HepG2 (cell line): ENCODE data around the gene HEPACAM. TPM values are rescaled to one million over a fixed set of nuclear protein-coding genes. Genes with fewer than 3 reads are reported as not detected.

Experiments used
- ARID2 ChIP-seq: sonication (generic); formaldehyde crosslinking; IDR thresholded peaks from 2 replicates; pipeline ENCODE4 v1.8.1; 2022; ENCODE audit warnings: mild to moderate bottlenecking, missing genetic modification reagents, borderline replicate concordance
- ETV5 ChIP-seq: IDR thresholded peaks from 2 replicates; pipeline ENCODE4 v1.6.1; 2018; ENCODE audit warnings: missing biosample characterization, missing genetic modification reagents, inconsistent platforms, borderline replicate concordance
- GATAD1 ChIP-seq: IDR thresholded peaks from 2 replicates; pipeline ENCODE4 v1.6.1; 2016; ENCODE audit warnings: missing genetic modification reagents, missing compliant biosample characterization
- HNRNPL ChIP-seq: fragments of 200-400 bp; formaldehyde crosslinking; IDR thresholded peaks from 2 replicates; pipeline ENCODE4 v1.6.1; 2017; ENCODE audit warnings: mild to moderate bottlenecking, low read depth, low read length
- MEF2D ChIP-seq: sonication (generic); formaldehyde crosslinking; IDR thresholded peaks from 2 replicates; pipeline ENCODE4 v1.5.1; 2020; ENCODE audit warnings: mild to moderate bottlenecking, missing genetic modification reagents
- RARA ChIP-seq: IDR thresholded peaks from 2 replicates; pipeline ENCODE4 v1.6.1; 2016; ENCODE audit warnings: missing genetic modification reagents, missing compliant biosample characterization
- RFXAP ChIP-seq: sonication (generic); formaldehyde crosslinking; IDR thresholded peaks from 2 replicates; pipeline ENCODE4 v1.4.0; 2020; ENCODE audit warnings: missing genetic modification reagents, borderline replicate concordance
- SAP130 ChIP-seq: IDR thresholded peaks from 2 replicates; pipeline ENCODE4 v1.6.1; 2016; ENCODE audit warnings: low read depth
- SATB2 ChIP-seq: sonication (generic); formaldehyde crosslinking; IDR thresholded peaks from 2 replicates; pipeline ENCODE4 v1.5.0; 2020; ENCODE audit warnings: missing genetic modification reagents
- SMC3 ChIP-seq: IDR thresholded peaks from 2 replicates; pipeline ENCODE4 v1.6.1; 2011; ENCODE audit warnings: low read length, improper control_type of control experiment
- SOX13 ChIP-seq, 3 experiments: fragments of 450-650 bp in 1 of 3; sonication (generic) in 1 of 3; formaldehyde crosslinking in 1 of 3; IDR thresholded peaks in 2 of 3; conservative IDR thresholded peaks in 1 of 3; 2 replicates each; pipeline versions ENCODE4 v1.5.0 to v1.6.1; 2016 to 2020; ENCODE audit warnings: antibody characterized with exemption in 1 of 3, mild to moderate bottlenecking in 1 of 3, missing compliant biosample characterization in 1 of 3, missing genetic modification reagents in 1 of 3, moderate library complexity in 1 of 3
- STAG1 ChIP-seq: sonication (generic); formaldehyde crosslinking; IDR thresholded peaks from 2 replicates; pipeline ENCODE4 v1.4.0; 2020; ENCODE audit warnings: missing genetic modification reagents
- TBP ChIP-seq: sonication (generic); formaldehyde crosslinking; IDR thresholded peaks from 2 replicates; pipeline ENCODE4 v1.5.0; 2020; ENCODE audit warnings: missing genetic modification reagents
- TRIM24 ChIP-seq: sonication (generic); formaldehyde crosslinking; IDR thresholded peaks from 2 replicates; pipeline ENCODE4 v1.8.0; 2022; ENCODE audit warnings: mild to moderate bottlenecking, missing genetic modification reagents
- ZBTB8A ChIP-seq: sonication (generic); formaldehyde crosslinking; IDR thresholded peaks from 2 replicates; pipeline ENCODE4 v1.4.0; 2020; ENCODE audit warnings: mild to moderate bottlenecking, low read depth, missing genetic modification reagents, borderline replicate concordance
- ZFX ChIP-seq: sonication (generic); formaldehyde crosslinking; IDR thresholded peaks from 2 replicates; pipeline ENCODE4 v1.4.0; 2020; ENCODE audit warnings: mild to moderate bottlenecking, low read depth, missing genetic modification reagents, moderate library complexity
- ZNF33B ChIP-seq: sonication (generic); formaldehyde crosslinking; IDR thresholded peaks from 2 replicates; pipeline ENCODE4 v1.5.1; 2020; ENCODE audit warnings: mild to moderate bottlenecking, missing genetic modification reagents
- ZNF530 ChIP-seq: sonication (generic); formaldehyde crosslinking; IDR thresholded peaks from 2 replicates; pipeline ENCODE4 v1.5.0; 2020; ENCODE audit warnings: low read depth, mild to moderate bottlenecking, missing genetic modification reagents
- ZNF619 ChIP-seq: sonication (generic); formaldehyde crosslinking; IDR thresholded peaks from 2 replicates; pipeline ENCODE4 v1.4.0; 2020; ENCODE audit warnings: mild to moderate bottlenecking, missing genetic modification reagents
- ZNF768 ChIP-seq: sonication (generic); formaldehyde crosslinking; IDR thresholded peaks from 2 replicates; pipeline ENCODE4 v1.4.0; 2020; ENCODE audit warnings: missing genetic modification reagents
- ZNF772 ChIP-seq: sonication (generic); formaldehyde crosslinking; IDR thresholded peaks from 2 replicates; pipeline ENCODE4 v1.5.0; 2020; ENCODE audit warnings: mild to moderate bottlenecking, missing genetic modification reagents
- ZSCAN25 ChIP-seq: sonication (generic); formaldehyde crosslinking; IDR thresholded peaks from 2 replicates; pipeline ENCODE4 v1.8.0; 2022; ENCODE audit warnings: mild to moderate bottlenecking, missing genetic modification reagents
- polyA plus RNA-seq, 8 experiments: library from polyadenylated mRNA; depleted of rRNA in 3 of 8; stranded (reverse) in 7 of 8; unstranded in 1 of 8; fragments of >200 nt; fragmentation: Illumina TruSeq in 4 of 8; extraction: Trizol in 4 of 8; gene quantifications; 2 replicates each; pipeline versions ENCODE4 v1.2.1 to v1.2.3, GENCODE V29; 2011 to 2016; ENCODE audit warnings: low read depth in 4 of 8, missing spikeins in 1 of 8, mixed read lengths in 1 of 8; ENCODE audit not compliant: insufficient read depth in 1 of 8
- total RNA-seq, 5 experiments: library from RNA; depleted of rRNA; stranded (reverse); fragments of >200 nt; fragmentation: Illumina TruSeq; extraction: Trizol; gene quantifications; 2 replicates each; pipeline ENCODE4 v1.2.3, GENCODE V29; 2016; ENCODE audit warnings: low read depth in 1 of 5
- TF ChIP-seq, protein P1 (sequence below): sonication (generic); formaldehyde crosslinking; conservative IDR thresholded peaks from 2 replicates; pipeline ENCODE4 v1.4.0; 2020; ENCODE audit warnings: missing genetic modification reagents
- TF ChIP-seq, protein P2 (sequence below): sonication (generic); formaldehyde crosslinking; IDR thresholded peaks from 2 replicates; pipeline ENCODE4 v1.5.1; 2020; ENCODE audit warnings: missing genetic modification reagents, mild to moderate bottlenecking, borderline replicate concordance
- TF ChIP-seq, protein P3 (sequence below): sonication (generic); formaldehyde crosslinking; IDR thresholded peaks from 2 replicates; pipeline ENCODE4 v1.5.0; 2020; ENCODE audit warnings: missing genetic modification reagents, mild to moderate bottlenecking, borderline replicate concordance
- TF ChIP-seq, protein P4 (sequence below): sonication (generic); formaldehyde crosslinking; IDR thresholded peaks from 2 replicates; pipeline ENCODE4 v1.8.0; 2022; ENCODE audit warnings: mild to moderate bottlenecking, missing genetic modification reagents, moderate library complexity

Gene HEPACAM
- total and polyA plus RNA-seq, 2 of the 13 experiments (the other 11 are each of a cell fraction or from before 2014, with no cell fraction given), result 66.9 to 121 TPM

DNA sequence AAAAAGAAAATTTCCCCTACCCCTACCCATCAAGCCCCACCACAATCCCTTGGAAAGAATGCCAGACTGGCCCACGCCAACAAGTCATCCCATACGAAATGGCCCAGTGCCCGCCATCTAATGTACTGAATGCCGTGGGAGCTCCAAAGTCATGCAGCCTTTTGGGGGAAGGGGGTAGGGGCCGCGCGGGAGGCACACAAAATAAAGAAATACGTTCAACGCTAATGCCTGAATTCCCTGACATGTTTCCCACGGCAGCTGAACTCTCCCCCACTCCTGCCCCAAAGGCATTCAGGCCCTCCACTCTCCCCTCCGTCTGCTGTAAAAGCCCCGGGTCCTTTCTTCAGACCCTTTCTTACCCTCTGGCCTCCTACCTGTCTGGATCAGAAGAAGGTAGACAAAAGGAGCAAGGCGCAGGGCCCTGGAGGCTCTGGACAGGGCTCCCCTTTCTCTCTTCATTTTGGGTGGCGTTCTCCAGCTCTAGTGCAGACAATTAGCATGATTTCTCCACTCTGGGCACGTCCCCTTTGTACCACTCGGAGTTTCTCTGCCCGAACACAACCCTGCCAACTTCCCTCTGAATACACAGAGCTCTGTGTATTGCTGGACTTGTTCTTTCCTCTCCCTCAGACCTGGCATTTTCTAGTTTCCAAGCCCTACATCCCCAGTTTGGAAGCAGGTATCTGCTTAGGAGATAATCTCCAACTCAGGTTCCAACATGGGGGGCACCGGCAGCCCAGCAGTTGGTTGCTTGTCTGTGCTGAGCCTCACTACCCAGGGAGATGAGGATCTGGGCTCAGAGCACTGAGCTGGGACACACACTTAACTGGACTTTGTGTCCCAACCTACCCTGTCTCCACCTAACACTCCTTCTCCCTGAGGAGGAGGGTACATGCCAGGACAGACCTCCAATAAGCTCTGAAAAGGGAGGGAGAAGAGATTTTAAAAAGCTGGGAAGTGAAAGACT, at the start of gene HEPACAM (continued):
- TF ChIP-seq GATAD1 (CRISPR knock-in tag) (0 out of 2 replicates have a peak, but pooled peaks have one; percentile 17), SAP130 (CRISPR knock-in tag) (peak; percentile 50), RARA (CRISPR knock-in tag) (no peak), RFXAP (CRISPR knock-in tag) (no peak), ZNF619 (CRISPR knock-in tag) (0 out of 2 replicates have a peak, but pooled peaks have one; percentile 23), ZNF33B (CRISPR knock-in tag) (no peak), ZNF772 (CRISPR knock-in tag) (0 out of 2 replicates have a peak, but pooled peaks have one; percentile 20), ZSCAN25 (CRISPR knock-in tag) (no peak), HNRNPL (no peak), MEF2D (no peak), ZNF530 (CRISPR knock-in tag) (no peak), SMC3 (no peak), ETV5 (no peak; the same call in 1 of the 2 replicates), ZFX (CRISPR knock-in tag) (peak; percentile 46), STAG1 (CRISPR knock-in tag) (no peak), ARID2 (CRISPR knock-in tag) (0 out of 2 replicates have a peak, but pooled peaks have one; percentile 14), SATB2 (CRISPR knock-in tag) (no peak), ZNF768 (CRISPR knock-in tag) (peak; percentile 69), TBP (CRISPR knock-in tag) (no peak), TRIM24 (no peak), SOX13 (IDR thresholded peaks at IDR 0.05) (no peak), SOX13 (CRISPR knock-in tag; conservative IDR thresholded peaks at IDR 0.05 in 1 of 2, IDR thresholded peaks at IDR 0.05 in 1 of 2) (peak in 1 of 2 experiments; percentile 29; a peak in 1 of 4 replicates), ZBTB8A (CRISPR knock-in tag) (no peak)
- TF ChIP-seq, protein P1, sequence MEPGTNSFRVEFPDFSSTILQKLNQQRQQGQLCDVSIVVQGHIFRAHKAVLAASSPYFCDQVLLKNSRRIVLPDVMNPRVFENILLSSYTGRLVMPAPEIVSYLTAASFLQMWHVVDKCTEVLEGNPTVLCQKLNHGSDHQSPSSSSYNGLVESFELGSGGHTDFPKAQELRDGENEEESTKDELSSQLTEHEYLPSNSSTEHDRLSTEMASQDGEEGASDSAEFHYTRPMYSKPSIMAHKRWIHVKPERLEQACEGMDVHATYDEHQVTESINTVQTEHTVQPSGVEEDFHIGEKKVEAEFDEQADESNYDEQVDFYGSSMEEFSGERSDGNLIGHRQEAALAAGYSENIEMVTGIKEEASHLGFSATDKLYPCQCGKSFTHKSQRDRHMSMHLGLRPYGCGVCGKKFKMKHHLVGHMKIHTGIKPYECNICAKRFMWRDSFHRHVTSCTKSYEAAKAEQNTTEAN (CRISPR knock-in tag), result 0 out of 2 replicates have a peak, but pooled peaks have one; percentile 41
- TF ChIP-seq, protein P2, sequence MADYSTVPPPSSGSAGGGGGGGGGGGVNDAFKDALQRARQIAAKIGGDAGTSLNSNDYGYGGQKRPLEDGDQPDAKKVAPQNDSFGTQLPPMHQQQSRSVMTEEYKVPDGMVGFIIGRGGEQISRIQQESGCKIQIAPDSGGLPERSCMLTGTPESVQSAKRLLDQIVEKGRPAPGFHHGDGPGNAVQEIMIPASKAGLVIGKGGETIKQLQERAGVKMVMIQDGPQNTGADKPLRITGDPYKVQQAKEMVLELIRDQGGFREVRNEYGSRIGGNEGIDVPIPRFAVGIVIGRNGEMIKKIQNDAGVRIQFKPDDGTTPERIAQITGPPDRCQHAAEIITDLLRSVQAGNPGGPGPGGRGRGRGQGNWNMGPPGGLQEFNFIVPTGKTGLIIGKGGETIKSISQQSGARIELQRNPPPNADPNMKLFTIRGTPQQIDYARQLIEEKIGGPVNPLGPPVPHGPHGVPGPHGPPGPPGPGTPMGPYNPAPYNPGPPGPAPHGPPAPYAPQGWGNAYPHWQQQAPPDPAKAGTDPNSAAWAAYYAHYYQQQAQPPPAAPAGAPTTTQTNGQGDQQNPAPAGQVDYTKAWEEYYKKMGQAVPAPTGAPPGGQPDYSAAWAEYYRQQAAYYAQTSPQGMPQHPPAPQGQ, result no peak
- TF ChIP-seq, protein P3, sequence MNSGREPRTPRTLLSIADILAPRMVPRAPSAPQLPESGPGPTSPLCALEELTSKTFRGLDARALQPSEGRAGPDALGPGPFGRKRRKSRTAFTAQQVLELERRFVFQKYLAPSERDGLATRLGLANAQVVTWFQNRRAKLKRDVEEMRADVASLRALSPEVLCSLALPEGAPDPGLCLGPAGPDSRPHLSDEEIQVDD (CRISPR knock-in tag), result no peak
- TF ChIP-seq, protein P4, sequence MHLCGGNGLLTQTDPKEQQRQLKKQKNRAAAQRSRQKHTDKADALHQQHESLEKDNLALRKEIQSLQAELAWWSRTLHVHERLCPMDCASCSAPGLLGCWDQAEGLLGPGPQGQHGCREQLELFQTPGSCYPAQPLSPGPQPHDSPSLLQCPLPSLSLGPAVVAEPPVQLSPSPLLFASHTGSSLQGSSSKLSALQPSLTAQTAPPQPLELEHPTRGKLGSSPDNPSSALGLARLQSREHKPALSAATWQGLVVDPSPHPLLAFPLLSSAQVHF, result no peak
